ENCODE results near the gene ABCA2.

Gene ABCA2

GRCh38 chr9:137041124-137041523 lies 13.1 kb upstream of the ABCA2 start:
- H3K27ac ChIP-seq (ENCODE audit: low read depth, low read length), result no peak overlapping the region
- peaks cover 30% of the 10 kb centered on the region for H3K27me3 ChIP-seq (ENCODE audit: control insufficient read depth, insufficient read depth, low read length)
- H3K4me3 ChIP-seq (ENCODE audit: low read depth, low read length), result no peak overlapping the region
- H3K4me1 ChIP-seq (ENCODE audit: control insufficient read depth, insufficient read depth, low read length), result no peaks in the 10 kb centered on the region
- no peak overlapping the region for H3K9ac ChIP-seq (ENCODE audit: low read length)
- H3K36me3 ChIP-seq (ENCODE audit: control insufficient read depth, insufficient read depth, low read length), result peaks cover 15% of the 10 kb centered on the region
- no peaks in the 10 kb centered on the region for H3K9me3 ChIP-seq (ENCODE audit: control insufficient read depth, insufficient read depth, low read depth, low read length)

GRCh38 chr9:137040568-137040967 lies 12.5 kb upstream of the ABCA2 start:
- Histone ChIP-seq H3K27me3 (ENCODE audit: control insufficient read depth, insufficient read depth, low read length) (peaks cover 25% of the 10 kb centered on the region), H3K9ac (ENCODE audit: low read length) (no peak overlapping the region), H3K9me3 (ENCODE audit: control insufficient read depth, insufficient read depth, low read depth, low read length) (no peaks in the 10 kb centered on the region), H3K4me3 (ENCODE audit: low read depth, low read length) (no peak overlapping the region), H3K4me1 (ENCODE audit: control insufficient read depth, insufficient read depth, low read length) (no peaks in the 10 kb centered on the region), H3K27ac (ENCODE audit: low read depth, low read length) (no peak overlapping the region), H3K36me3 (ENCODE audit: control insufficient read depth, insufficient read depth, low read length) (peaks cover 15% of the 10 kb centered on the region)

GRCh38 chr9:137039611-137040366 lies 11.8 kb upstream of the ABCA2 start:
- Histone ChIP-seq H3K27ac (ENCODE audit: low read depth, low read length) (no peak overlapping the region), H3K4me3 (ENCODE audit: low read depth, low read length) (no peak overlapping the region), H3K9me3 (ENCODE audit: control insufficient read depth, insufficient read depth, low read depth, low read length) (no peaks in the 10 kb centered on the region), H3K27me3 (ENCODE audit: control insufficient read depth, insufficient read depth, low read length) (peaks cover 20% of the 10 kb centered on the region), H3K36me3 (ENCODE audit: control insufficient read depth, insufficient read depth, low read length) (peaks cover 15% of the 10 kb centered on the region), H3K4me1 (ENCODE audit: control insufficient read depth, insufficient read depth, low read length) (no peaks in the 10 kb centered on the region), H3K9ac (ENCODE audit: low read length) (no peak overlapping the region)

GRCh38 chr9:137038916-137039315 lies 10.9 kb upstream of the ABCA2 start:
- peaks cover 16% of the 10 kb centered on the region; the same call in 1 of the 2 replicates for H3K27me3 ChIP-seq (ENCODE audit: control insufficient read depth, insufficient read depth, low read length)

GRCh38 chr9:137037483-137037882 lies 9.4 kb upstream of the ABCA2 start:
- H3K36me3 ChIP-seq (ENCODE audit: control insufficient read depth, insufficient read depth, low read length), result peaks cover 15% of the 10 kb centered on the region
- H3K9me3 ChIP-seq (ENCODE audit: control insufficient read depth, insufficient read depth, low read depth, low read length), result no peaks in the 10 kb centered on the region
- no peak overlapping the region for H3K4me3 ChIP-seq (ENCODE audit: low read depth, low read length)
- H3K4me1 ChIP-seq (ENCODE audit: control insufficient read depth, insufficient read depth, low read length), result no peaks in the 10 kb centered on the region
- no peak overlapping the region for H3K9ac ChIP-seq (ENCODE audit: low read length)
- H3K27me3 ChIP-seq (ENCODE audit: control insufficient read depth, insufficient read depth, low read length), result peaks cover 7% of the 10 kb centered on the region; the same call in 1 of the 2 replicates
- no peak overlapping the region for H3K27ac ChIP-seq (ENCODE audit: low read depth, low read length)

More at GRCh38 chr9:137038916-137039315, 10.9 kb upstream of the ABCA2 start:
- no peaks in the 10 kb centered on the region for H3K9me3 ChIP-seq (ENCODE audit: control insufficient read depth, insufficient read depth, low read depth, low read length)
- no peak overlapping the region for H3K27ac ChIP-seq (ENCODE audit: low read depth, low read length)
- H3K4me1 ChIP-seq (ENCODE audit: control insufficient read depth, insufficient read depth, low read length), result no peaks in the 10 kb centered on the region
- H3K4me3 ChIP-seq (ENCODE audit: low read depth, low read length), result no peak overlapping the region
- H3K36me3 ChIP-seq (ENCODE audit: control insufficient read depth, insufficient read depth, low read length), result peaks cover 15% of the 10 kb centered on the region
- no peak overlapping the region for H3K9ac ChIP-seq (ENCODE audit: low read length)

GRCh38 chr9:137037035-137037434 lies 9.0 kb upstream of the ABCA2 start:
- peaks cover 7% of the 10 kb centered on the region; the same call in 1 of the 2 replicates for H3K27me3 ChIP-seq (ENCODE audit: control insufficient read depth, insufficient read depth, low read length)

GRCh38 chr9:137035937-137036336 lies 7.9 kb upstream of the ABCA2 start:
- no peaks in the 10 kb centered on the region for H3K4me1 ChIP-seq (ENCODE audit: control insufficient read depth, insufficient read depth, low read length)
- peaks cover 15% of the 10 kb centered on the region for H3K36me3 ChIP-seq (ENCODE audit: control insufficient read depth, insufficient read depth, low read length)
- no peak overlapping the region for H3K4me3 ChIP-seq (ENCODE audit: low read depth, low read length)
- H3K27ac ChIP-seq (ENCODE audit: low read depth, low read length), result no peak overlapping the region
- no peak overlapping the region for H3K9ac ChIP-seq (ENCODE audit: low read length)
- peaks cover 7% of the 10 kb centered on the region; the same call in 1 of the 2 replicates for H3K27me3 ChIP-seq (ENCODE audit: control insufficient read depth, insufficient read depth, low read length)
- no peaks in the 10 kb centered on the region for H3K9me3 ChIP-seq (ENCODE audit: control insufficient read depth, insufficient read depth, low read depth, low read length)

More at GRCh38 chr9:137037035-137037434, 9.0 kb upstream of the ABCA2 start:
- no peaks in the 10 kb centered on the region for H3K4me1 ChIP-seq (ENCODE audit: control insufficient read depth, insufficient read depth, low read length)
- no peak overlapping the region for H3K27ac ChIP-seq (ENCODE audit: low read depth, low read length)
- H3K36me3 ChIP-seq (ENCODE audit: control insufficient read depth, insufficient read depth, low read length), result peaks cover 15% of the 10 kb centered on the region
- H3K4me3 ChIP-seq (ENCODE audit: low read depth, low read length), result no peak overlapping the region
- no peaks in the 10 kb centered on the region for H3K9me3 ChIP-seq (ENCODE audit: control insufficient read depth, insufficient read depth, low read depth, low read length)
- H3K9ac ChIP-seq (ENCODE audit: low read length), result no peak overlapping the region

GRCh38 chr9:137035507-137035834 lies 7.4 kb upstream of the ABCA2 start:
- Histone ChIP-seq H3K36me3 (ENCODE audit: control insufficient read depth, insufficient read depth, low read length) (peaks cover 15% of the 10 kb centered on the region), H3K27me3 (ENCODE audit: control insufficient read depth, insufficient read depth, low read length) (peaks cover 7% of the 10 kb centered on the region; the same call in 1 of the 2 replicates), H3K9ac (ENCODE audit: low read length) (no peak overlapping the region), H3K9me3 (ENCODE audit: control insufficient read depth, insufficient read depth, low read depth, low read length) (no peaks in the 10 kb centered on the region), H3K27ac (ENCODE audit: low read depth, low read length) (no peak overlapping the region), H3K4me1 (ENCODE audit: control insufficient read depth, insufficient read depth, low read length) (no peaks in the 10 kb centered on the region), H3K4me3 (ENCODE audit: low read depth, low read length) (no peak overlapping the region)

GRCh38 chr9:137034709-137035506 lies 6.9 kb upstream of the ABCA2 start:
- Histone ChIP-seq H3K27me3 (ENCODE audit: control insufficient read depth, insufficient read depth, low read length) (peaks cover 7% of the 10 kb centered on the region; the same call in 1 of the 2 replicates), H3K27ac (ENCODE audit: low read depth, low read length) (no peak overlapping the region), H3K4me1 (ENCODE audit: control insufficient read depth, insufficient read depth, low read length) (no peaks in the 10 kb centered on the region), H3K9me3 (ENCODE audit: control insufficient read depth, insufficient read depth, low read depth, low read length) (no peaks in the 10 kb centered on the region), H3K9ac (ENCODE audit: low read length) (no peak overlapping the region), H3K36me3 (ENCODE audit: control insufficient read depth, insufficient read depth, low read length) (peaks cover 13% of the 10 kb centered on the region), H3K4me3 (ENCODE audit: low read depth, low read length) (no peak overlapping the region)

- Histone ChIP-seq H3K9me3 (ENCODE audit: control insufficient read depth, insufficient read depth, low read depth, low read length) (no peaks in the 10 kb centered on the region), H3K4me3 (ENCODE audit: low read depth, low read length) (no peak overlapping the region), H3K27me3 (ENCODE audit: control insufficient read depth, insufficient read depth, low read length) (peaks cover 8% of the 10 kb centered on the region), H3K27ac (ENCODE audit: low read depth, low read length) (no peak overlapping the region), H3K4me1 (ENCODE audit: control insufficient read depth, insufficient read depth, low read length) (peaks cover under 1% of the 10 kb centered on the region; the same call in 1 of the 2 replicates), H3K9ac (ENCODE audit: low read length) (no peak overlapping the region), H3K36me3 (ENCODE audit: control insufficient read depth, insufficient read depth, low read length) (peaks cover 6% of the 10 kb centered on the region; the same call in 1 of the 2 replicates)
Measured at GRCh38 chr9:137034039-137034708, 6.1 kb upstream of the ABCA2 start.

All from HUES6 (cell line).